Left lung (tissue), 10 donors: ENCODE measurements around the gene WHRN. TPM values are rescaled to one million over a fixed set of nuclear protein-coding genes. Genes with fewer than 3 reads are reported as not detected.
A peak's percentile ranks its signal among the peaks of the same experiment; 100 is the strongest.

Source experiments
- ATAC-seq: fragments of 200-7000 bp; cut with Tn5 transposase; one replicate; pipeline ENCODE4 v1.9.1; 2020; ENCODE audit warnings: moderate library complexity
- DNase-seq, 4 donors: peaks; one replicate each; pipeline ENCODE4 v3.0.0-alpha.2; 2013 to 2020
- H3K27ac ChIP-seq, 2 donors: fragments of 200-600 bp; sonication (generic) in 1 of 2; one replicate each; pipeline versions ENCODE4 v1.5.0 to v1.8.0; 2020 to 2021
- H3K27me3 ChIP-seq, 2 donors: fragments of 200-600 bp; sonication (generic) in 1 of 2; one replicate each; pipeline versions ENCODE4 v1.5.0 to v1.8.0; 2020 to 2021
- H3K36me3 ChIP-seq, 2 donors: fragments of 200-600 bp; sonication (generic) in 1 of 2; one replicate each; pipeline versions ENCODE4 v1.5.0 to v1.8.0; 2020 to 2021
- H3K4me1 ChIP-seq, 2 donors: fragments of 200-600 bp; one replicate each; pipeline ENCODE4 v1.8.0; 2021
- H3K4me3 ChIP-seq, 2 donors: fragments of 200-600 bp; sonication (generic) in 1 of 2; one replicate each; pipeline versions ENCODE4 v1.5.0 to v1.8.0; 2020 to 2021; ENCODE audit warnings: mild to moderate bottlenecking in 1 of 2
- H3K9me3 ChIP-seq, 2 donors: fragments of 200-600 bp; sonication (generic) in 1 of 2; one replicate each; pipeline versions ENCODE4 v1.5.0 to v1.8.0; 2020 to 2021
- CTCF ChIP-seq, 2 donors: fragments of 200-600 bp; sonication (generic) in 1 of 2; IDR thresholded peaks; one replicate each; pipeline versions ENCODE4 v1.5.0 to v1.8.0; 2021; ENCODE audit warnings: antibody characterized with exemption in 2 of 2
- intact Hi-C, 2 donors: fragments of 100-400 bp; cut with DNase I; formaldehyde crosslinking; loops; one replicate each; pipeline versions ENCODE4 v1.11.2 to v1.14.2; 2022
- polyA plus RNA-seq, 6 donors: library from polyadenylated mRNA; unstranded; fragments of 120-200 nt; gene quantifications; one replicate each; pipeline ENCODE4 v1.2.1, GENCODE V29; 2013; ENCODE audit not compliant: insufficient read length in 6 of 6
- total RNA-seq, 2 donors: library from RNA; stranded (reverse); fragmentation: NEBNext Ultra II Directional; extraction: Animal tissue kit (Norgen Biotek cat#: 25700); gene quantifications; one replicate each; pipeline ENCODE4 v1.2.1, GENCODE V29; 2021
- donor health status: DM: no; HTN: yes; CAD: no.
- donor health status: DM: no; HTN: no; CAD: no.

Gene WHRN
- total and polyA plus RNA-seq, 8 donors: 5.1 to 17.3 (median 10.7) TPM

GRCh38 chr9:114401344-114401743, 103.9 kb downstream of the WHRN start:
- H3K4me1 ChIP-seq: peaks cover 6 to 21% of the 10 kb centered on the region in 2 donors
- H3K27me3 ChIP-seq: no peaks in the 10 kb centered on the region
- no peak overlapping the region for H3K27ac ChIP-seq
- intact Hi-C loops: loop anchor here in 1 of 2 donors (10.0 kb wide), 1 partner anchor 253 kb away; the partner anchor contains the start of gene TEX53
- H3K36me3 ChIP-seq: no peaks in the 10 kb centered on the region
- ATAC-seq: no peak
- no peak overlapping the region for H3K4me3 ChIP-seq
- DNase-seq: no peak
- H3K9me3 ChIP-seq: no peaks in the 10 kb centered on the region
- TF ChIP-seq CTCF (IDR thresholded peaks at IDR 0.05): no peak

- no peak overlapping the region for H3K4me3 ChIP-seq
- DNase-seq: peak in 1 of 4 donors; percentile 4
- intact Hi-C loops: loop anchor here in 1 of 2 donors (10.0 kb wide), 1 partner anchor 254 kb away; the partner anchor contains the start of gene TEX53
- peaks cover 6 to 26% of the 10 kb centered on the region in 2 donors for H3K4me1 ChIP-seq
- no peaks in the 10 kb centered on the region for H3K27me3 ChIP-seq
- H3K27ac ChIP-seq: no peak overlapping the region
- H3K36me3 ChIP-seq: no peaks in the 10 kb centered on the region
- TF ChIP-seq CTCF (IDR thresholded peaks at IDR 0.05): no peak
- H3K9me3 ChIP-seq: no peaks in the 10 kb centered on the region
- ATAC-seq: no peak
Observed at GRCh38 chr9:114400772-114401171, 104.5 kb downstream of the WHRN start.

- Histone ChIP-seq H3K4me1 (peaks cover 6 to 32% of the 10 kb centered on the region in 2 donors), H3K9me3 (no peaks in the 10 kb centered on the region), H3K27me3 (no peaks in the 10 kb centered on the region), H3K4me3 (no peak overlapping the region), H3K27ac (no peak overlapping the region), H3K36me3 (no peaks in the 10 kb centered on the region)
- TF ChIP-seq CTCF (IDR thresholded peaks at IDR 0.05): no peak
- DNase-seq: no peak
- ATAC-seq: no peak
- intact Hi-C loops: loop anchor here in 1 of 2 donors (10.0 kb wide), 1 partner anchor 255 kb away; the partner anchor contains the start of gene TEX53
Observed at GRCh38 chr9:114400219-114400618, 105.1 kb downstream of the WHRN start.

- intact Hi-C loops: no loop called here
- TF ChIP-seq CTCF (IDR thresholded peaks at IDR 0.05): no peak
- Histone ChIP-seq H3K36me3 (no peaks in the 10 kb centered on the region), H3K9me3 (no peaks in the 10 kb centered on the region), H3K4me3 (no peak overlapping the region), H3K27me3 (no peaks in the 10 kb centered on the region), H3K27ac (no peak overlapping the region), H3K4me1 (peaks cover 6 to 40% of the 10 kb centered on the region in 2 donors)
- DNase-seq: peak in 1 of 4 donors; percentile 10
- ATAC-seq: no peak
Observed at GRCh38 chr9:114399381-114399780, 105.9 kb downstream of the WHRN start.

GRCh38 chr9:114397848-114398605, 107.2 kb downstream of the WHRN start:
- Histone ChIP-seq H3K4me1 (peaks cover 6 to 54% of the 10 kb centered on the region in 2 donors), H3K27ac (peak overlapping the region; percentile 78 to 92), H3K36me3 (no peaks in the 10 kb centered on the region), H3K9me3 (no peaks in the 10 kb centered on the region), H3K4me3 (peak overlapping the region; percentile 62 to 75), H3K27me3 (no peaks in the 10 kb centered on the region)
- DNase-seq: peak; percentile 90 to 99 (median 97)
- intact Hi-C loops: no loop called here
- ATAC-seq: peak; percentile 95
- peak in 1 of 2 donors; percentile 14 for TF ChIP-seq CTCF (IDR thresholded peaks at IDR 0.05)
